ENCODE measurements around the gene LIN52. TPM values are rescaled to one million over a fixed set of nuclear protein-coding genes. Genes with fewer than 3 reads are reported as not detected.

LIN52 gene
- total RNA-seq, 2 donors from 2014 or later, result 6.6 to 9.4 TPM

DNA sequence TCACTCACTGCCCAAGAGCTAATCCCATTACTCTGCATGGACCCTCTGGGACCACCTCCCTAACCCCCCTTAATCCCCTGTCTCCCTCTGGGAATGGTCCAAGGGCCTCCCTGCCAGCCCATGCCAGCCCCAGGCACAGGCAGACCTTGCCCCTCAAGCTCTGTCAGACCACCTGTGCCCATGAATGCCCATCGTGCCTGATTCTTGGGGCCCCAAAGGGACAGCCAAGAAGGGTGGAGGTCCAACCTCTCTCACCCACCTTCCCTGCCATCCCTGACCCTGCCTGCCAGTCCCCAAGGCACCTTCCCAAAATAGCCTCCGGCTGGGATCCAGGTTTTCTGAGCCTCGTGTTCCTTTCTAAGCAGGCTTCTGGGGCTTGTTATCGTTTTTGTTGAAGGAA, 133.7 kb downstream of the LIN52 start:
- DNase-seq (ENCODE audit: low spot score), result no peak
- intact Hi-C loops (cut with DNase I), result no loop called here

DNA sequence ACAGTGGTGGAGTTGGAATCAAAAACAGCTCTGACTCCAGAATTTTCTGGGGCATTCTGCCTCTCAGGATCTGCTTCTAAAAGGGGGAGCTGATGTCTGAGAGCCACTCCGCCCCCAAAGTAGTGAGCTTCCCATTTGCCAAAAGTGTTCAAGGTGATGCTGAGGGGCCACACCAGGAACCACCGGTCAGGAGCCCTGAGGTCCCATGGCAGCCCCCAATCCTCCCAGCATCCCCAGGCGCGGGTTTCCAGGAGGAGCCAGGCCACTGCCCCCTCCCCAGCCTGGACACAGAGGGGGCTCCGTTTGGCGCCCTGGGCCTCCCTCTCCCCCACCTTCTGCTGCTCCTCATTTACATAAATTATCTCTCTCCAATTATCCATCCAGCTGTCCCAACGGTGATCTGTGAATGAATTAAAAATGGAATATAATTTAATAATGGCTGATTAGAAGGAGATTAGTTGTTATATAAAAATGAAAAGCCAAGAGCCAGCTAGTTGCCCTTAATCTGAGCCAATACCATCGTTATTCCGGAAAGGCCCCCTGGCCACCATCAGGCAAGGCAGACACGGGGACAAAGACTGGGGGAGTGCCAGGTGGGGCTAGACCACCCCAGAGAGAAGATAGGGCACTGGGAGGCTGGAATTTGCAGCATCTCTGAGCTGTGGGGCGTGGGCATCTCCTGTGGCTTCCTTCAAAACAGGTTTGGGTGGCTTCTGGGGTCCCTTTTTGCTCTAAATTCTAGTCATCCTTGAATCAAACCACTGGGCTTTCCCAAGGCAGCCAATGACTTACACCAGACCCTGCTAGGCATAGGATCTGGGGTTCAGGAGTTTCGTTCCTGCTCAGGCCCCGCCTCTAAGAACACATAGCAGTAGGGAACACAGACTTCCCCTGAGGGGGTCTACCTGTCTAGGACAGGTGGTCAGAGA, 134.8 kb downstream of the LIN52 start:
- intact Hi-C loops (cut with DNase I), result no loop called here
- no peak for DNase-seq (ENCODE audit: low spot score)

DNA sequence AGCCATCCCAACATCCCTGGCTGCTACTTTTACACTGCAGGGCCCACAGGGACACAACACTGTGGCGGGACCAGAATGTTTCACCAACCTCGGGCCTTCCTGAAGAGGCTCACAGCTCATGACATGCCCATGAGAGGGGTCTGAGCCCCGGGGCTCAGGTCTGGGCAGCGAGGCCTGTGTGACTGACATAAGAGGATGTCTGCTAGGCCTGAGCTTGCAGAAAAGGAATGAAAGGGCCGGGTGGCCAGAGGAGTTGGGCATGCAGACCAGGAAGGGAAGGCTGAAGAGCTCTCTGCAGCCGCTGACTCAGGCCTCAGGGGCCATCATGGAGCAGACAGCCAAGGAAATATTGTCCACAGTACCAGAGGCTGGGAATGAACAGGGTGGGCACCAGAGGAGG, 136.2 kb downstream of the LIN52 start:
- no peak for DNase-seq (ENCODE audit: low spot score)
- intact Hi-C loops (cut with DNase I), result no loop called here

DNA sequence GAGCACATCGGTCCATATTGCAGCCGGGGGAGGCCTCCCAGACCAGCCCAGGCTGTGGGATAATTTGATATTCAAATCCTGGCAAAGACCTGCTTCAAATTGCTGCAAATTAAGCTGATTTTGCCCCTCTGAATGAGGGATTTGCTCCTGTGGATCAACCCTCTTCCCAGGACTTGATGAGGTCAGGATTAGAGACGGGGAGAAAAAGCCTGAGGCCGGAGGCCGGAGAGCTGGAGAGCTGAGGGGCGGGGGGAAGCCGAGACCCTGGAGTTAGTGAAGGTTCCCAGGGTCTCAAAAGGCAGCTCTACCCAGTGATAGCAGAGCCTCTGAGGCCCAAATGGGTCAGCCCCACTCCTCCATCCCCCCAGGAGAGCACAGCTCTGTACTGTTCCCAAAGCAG, 137.0 kb downstream of the LIN52 start:
- intact Hi-C loops (cut with DNase I), result no loop called here
- no peak for DNase-seq (ENCODE audit: low spot score)

DNA sequence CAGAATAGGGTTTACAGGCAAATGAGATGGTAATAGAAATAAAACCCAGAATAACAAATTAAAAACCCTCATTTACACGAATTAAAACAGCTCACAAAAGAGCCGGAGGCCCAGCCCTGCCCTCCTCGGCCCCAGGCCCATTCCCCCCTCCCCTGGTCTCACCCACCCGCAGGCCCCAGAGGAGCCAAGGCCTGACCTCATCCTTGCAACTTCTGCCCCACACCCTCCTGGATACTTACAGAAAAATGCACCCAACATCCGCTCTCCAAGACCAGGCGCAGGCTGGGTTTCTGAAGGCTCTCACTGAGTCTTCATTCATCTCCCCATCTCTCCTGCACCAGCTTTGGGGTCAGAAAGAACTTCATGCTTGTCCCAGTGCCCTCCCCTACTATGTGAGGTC, 138.3 kb downstream of the LIN52 start:
- intact Hi-C loops (cut with DNase I), result no loop called here
- no peak for DNase-seq (ENCODE audit: low spot score)

DNA sequence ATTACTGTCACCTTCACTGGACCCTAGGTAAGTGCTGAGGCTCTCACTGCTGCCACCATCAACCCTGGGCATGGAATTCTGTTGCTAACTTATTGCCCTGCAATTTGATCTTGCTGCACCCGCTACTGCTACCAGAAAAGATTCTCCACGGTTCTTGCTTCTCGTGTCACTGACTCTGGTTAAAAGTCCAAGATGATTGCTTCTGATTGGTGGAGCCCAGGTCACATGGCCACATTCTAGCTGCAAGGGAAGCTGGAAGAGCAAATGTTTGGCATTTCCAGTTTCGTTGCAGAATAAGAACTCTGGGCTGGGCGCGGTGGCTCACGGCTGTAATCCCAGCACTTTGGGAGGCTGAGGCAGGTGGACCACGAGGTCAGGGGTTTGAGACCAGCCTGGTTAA, 147.0 kb downstream of the LIN52 start:
- DNase-seq (ENCODE audit: low spot score), result no peak
- intact Hi-C loops (cut with DNase I), result no loop called here

- no peak for DNase-seq (ENCODE audit: low spot score)
- intact Hi-C loops (cut with DNase I), result no loop called here
These were observed 150.3 kb downstream of the LIN52 start for GRCh38 chr14:74235017-74235416.

GRCh38 chr14:74237441-74237840, 152.7 kb downstream of the LIN52 start:
- DNase-seq (ENCODE audit: low spot score), result no peak
- intact Hi-C loops (cut with DNase I), result no loop called here

- DNase-seq (ENCODE audit: low spot score), result no peak
These were observed 154.5 kb downstream of the LIN52 start, which contains the start of gene VSX2 for GRCh38 chr14:74238974-74239847. Gene VSX2, plus strand, starts transcription at chr14:74239449. Its CDS starts 113 bp downstream, at chr14:74239562.

DNA sequence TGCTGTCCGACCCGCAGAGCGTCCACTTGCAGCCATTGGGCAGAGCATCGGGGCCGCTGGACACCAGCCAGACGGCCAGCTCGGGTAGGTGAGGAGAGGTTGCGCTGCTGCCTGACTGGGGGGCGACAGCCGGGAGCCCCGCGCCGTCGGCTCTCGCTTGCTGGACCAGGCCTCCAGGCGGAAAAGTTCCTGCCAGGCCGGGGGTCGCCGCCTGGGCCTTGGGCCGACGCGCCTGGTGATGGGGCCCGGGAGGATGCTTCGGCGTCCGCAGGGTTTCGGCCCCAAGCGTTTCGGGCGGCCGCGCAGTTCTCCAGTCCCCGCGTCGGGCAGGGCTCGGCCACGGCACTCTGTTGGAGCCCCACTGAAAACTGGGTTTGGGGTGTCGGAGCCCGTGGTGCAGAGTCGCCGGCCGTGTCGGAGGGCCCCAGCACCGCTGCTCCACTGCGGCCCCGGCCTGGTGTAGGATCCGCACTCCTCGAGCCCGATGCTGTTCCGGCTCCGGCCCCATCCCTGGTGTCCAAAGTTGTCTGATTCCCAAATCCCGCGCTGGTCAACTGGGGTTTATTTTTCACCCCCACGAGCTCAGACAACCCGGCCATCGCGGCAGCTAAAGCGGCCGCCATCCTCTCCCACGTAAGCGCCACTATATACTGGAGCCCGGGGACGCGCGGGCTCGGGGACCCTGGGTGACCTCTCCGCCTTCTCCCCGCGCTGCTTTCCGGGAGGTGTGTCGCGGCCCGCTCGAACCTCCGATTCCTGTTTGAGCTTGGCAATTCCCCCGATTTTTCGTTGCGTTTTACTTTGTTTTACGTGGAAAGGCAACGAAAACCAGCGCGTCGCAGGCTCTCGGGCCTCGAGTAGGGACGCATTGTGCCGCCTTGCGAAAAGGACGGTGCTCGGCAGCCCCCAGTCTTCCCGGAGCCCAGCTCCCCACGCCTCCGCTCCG, 155.4 kb downstream of the LIN52 start:
- intact Hi-C loops (cut with DNase I), result no loop called here
- no peak for DNase-seq (ENCODE audit: low spot score)

More at GRCh38 chr14:74238974-74239847, 154.5 kb downstream of the LIN52 start, which contains the start of gene VSX2:
- intact Hi-C loops (cut with DNase I), result no loop called here

DNA sequence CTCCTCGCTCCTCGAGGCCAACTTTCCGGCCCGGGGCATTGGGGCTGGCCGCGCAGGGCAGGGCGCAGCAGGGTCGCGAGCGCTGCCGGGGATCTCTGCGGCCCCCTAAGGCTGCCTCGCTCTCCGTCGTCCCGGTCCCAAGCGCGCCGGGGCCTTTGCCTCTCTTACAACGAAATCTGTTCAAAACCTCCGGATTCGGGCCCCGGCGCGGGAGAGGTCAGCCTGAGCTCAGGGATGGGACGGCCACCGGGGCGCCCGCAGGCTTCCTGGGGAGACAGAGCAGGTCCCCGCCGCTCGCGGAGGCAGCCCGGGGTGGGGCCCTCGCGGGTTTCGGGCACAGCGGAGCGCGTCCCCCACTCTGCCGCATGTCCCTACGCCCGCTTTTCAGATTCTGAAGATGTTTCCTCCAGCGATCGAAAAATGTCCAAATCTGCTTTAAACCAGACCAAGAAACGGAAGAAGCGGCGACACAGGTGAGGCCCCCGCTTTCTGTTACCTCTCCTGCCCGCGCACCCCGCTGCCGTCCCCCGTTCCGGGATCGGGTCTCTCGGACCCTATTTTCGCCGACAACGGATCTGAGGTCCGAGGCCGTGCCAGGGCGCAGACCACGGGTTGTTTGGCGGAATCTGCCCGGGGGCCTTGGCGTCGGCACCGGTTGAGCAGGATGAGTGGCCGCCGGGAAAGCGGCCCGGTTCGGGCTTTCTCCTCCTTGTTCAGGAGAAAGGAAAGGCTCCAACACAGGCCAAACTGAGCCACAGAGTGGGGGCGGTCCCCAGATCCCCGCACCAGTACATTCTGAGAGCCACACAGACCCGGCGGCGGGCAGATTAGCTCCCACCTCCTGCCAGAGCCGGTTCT, 156.3 kb downstream of the LIN52 start:
- DNase-seq (ENCODE audit: low spot score), result no peak
- intact Hi-C loops (cut with DNase I), result no loop called here

DNA sequence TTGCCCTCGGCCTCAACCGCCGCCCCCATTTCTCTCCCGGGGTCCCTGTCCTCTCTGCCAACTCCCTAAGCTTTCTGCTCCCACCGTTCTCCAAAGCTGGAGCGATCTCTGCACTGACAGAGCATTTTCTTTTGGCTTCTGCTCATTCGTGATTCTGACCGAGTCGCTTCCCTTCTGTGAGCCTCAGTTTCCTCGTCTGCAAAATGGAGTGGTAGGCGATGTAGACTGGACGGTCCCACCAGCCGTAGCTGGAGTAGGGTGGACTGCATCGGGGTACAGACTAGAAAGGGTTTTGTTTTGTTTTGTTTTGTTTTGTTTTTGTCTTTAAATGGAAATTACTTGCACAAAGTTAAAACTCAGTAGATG, 156.9 kb downstream of the LIN52 start:
- intact Hi-C loops (cut with DNase I), result no loop called here
- DNase-seq (ENCODE audit: low spot score), result no peak

GRCh38 chr14:74242021-74242779, 157.4 kb downstream of the LIN52 start:
- no peak for DNase-seq (ENCODE audit: low spot score)
- intact Hi-C loops (cut with DNase I), result no loop called here

DNA sequence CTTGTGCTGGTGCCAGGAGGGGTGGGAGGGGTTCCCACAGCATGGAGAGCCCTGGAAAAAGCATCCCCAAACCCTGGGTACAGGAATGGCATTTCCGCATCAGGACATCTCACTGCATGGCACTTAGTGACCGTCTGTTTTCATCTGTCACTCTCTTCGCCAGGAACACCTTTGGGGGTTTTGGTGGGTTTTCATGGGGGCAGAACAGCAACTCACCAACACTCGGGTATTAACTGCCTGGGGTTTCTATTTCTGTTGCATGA, 158.0 kb downstream of the LIN52 start:
- DNase-seq (ENCODE audit: low spot score), result no peak
- intact Hi-C loops (cut with DNase I), result no loop called here

DNA sequence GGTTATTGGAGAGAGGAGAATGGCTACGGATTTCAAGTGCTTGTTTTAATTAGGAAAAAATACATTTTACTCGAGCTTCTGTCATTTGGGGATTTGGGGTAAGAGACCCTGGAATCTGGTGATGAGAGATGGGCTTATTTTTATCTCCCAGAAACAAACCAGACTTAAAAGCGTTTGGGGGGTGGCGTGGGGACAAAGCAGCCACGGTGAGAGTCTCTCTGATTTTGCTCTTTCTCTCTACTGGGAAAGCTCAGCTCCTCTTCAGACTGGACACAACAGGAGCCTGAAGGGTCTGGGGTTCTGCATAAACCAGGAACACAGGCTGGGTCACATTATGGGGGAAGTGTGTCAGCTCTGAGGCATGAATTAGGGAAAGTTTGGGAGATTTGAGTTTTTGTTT, 158.3 kb downstream of the LIN52 start:
- DNase-seq (ENCODE audit: low spot score), result no peak
- intact Hi-C loops (cut with DNase I), result no loop called here

- intact Hi-C loops (cut with DNase I), result no loop called here
- DNase-seq (ENCODE audit: low spot score), result no peak
These were observed 159.4 kb downstream of the LIN52 start for GRCh38 chr14:74244115-74244514.

DNA sequence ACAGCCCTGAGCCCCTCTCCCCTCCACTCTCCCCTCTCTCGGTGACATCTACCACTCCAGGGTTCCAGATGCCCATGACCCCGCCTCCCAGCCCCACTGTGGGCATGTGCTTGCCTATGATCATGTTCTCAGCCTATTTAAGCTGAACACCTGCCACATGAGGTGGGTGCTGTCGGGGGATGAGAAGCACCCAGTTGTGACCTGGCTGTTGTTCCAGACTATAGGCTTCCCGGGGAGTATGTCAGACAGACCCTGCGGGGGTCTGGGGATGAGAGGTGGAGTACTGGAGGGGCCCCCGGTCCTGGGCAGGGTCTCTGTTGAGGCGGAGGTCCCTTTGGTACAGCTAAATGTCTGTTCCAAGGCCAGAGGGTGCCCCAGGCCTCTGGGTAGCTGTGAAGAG, 160.5 kb downstream of the LIN52 start:
- DNase-seq (ENCODE audit: low spot score), result no peak
- intact Hi-C loops (cut with DNase I), result loop anchor here in 1 of 2 donors (5.0 kb wide), 1 partner anchor 478 kb away; no protein-coding TSS in a partner anchor

- intact Hi-C loops (cut with DNase I), result loop anchor here in 1 of 2 donors (5.0 kb wide), 1 partner anchor 479 kb away; no protein-coding TSS in a partner anchor
- DNase-seq (ENCODE audit: low spot score), result no peak
These were observed 161.8 kb downstream of the LIN52 start for GRCh38 chr14:74246542-74246941.

Data from posterior vena cava (tissue), 2 donors.